Measurements from ENCODE around the gene CPA5.

GRCh38 chr7:130342701-130343380, 1.8 kb upstream of the CPA5 start:
- TF ChIP-seq CTCF (IDR thresholded peaks at IDR 0.05 in 2 of 3, conservative IDR thresholded peaks at IDR 0.05 in 1 of 3; ENCODE audit: control insufficient read depth in 2 of 3, extremely low read depth in 1 of 3, insufficient read depth in 1 of 3, low read depth in 3 of 3, low read length in 3 of 3) (no peak), EZH2 (IDR thresholded peaks at IDR 0.05; ENCODE audit: borderline replicate concordance, control insufficient read depth, low read depth, low read length) (no peak)

Data from GM12878 (cell line).